Choroid plexus epithelial cell (primary cell): ENCODE data around the gene MIDN.

Experiments
- DNase-seq: peaks from one replicate; pipeline ENCODE4 v3.0.0-alpha.2; 2010; ENCODE audit warnings: low read depth
- H3K4me3 ChIP-seq: 2 replicates; pipeline ENCODE4 v1.5.1; 2011; ENCODE audit warnings: low read depth, mild to moderate bottlenecking, control low read depth, low read length, moderate library complexity
- CTCF ChIP-seq: conservative IDR thresholded peaks from 2 replicates; pipeline ENCODE4 v1.5.1; 2011; ENCODE audit warnings: low read depth, mild to moderate bottlenecking, control low read depth, inconsistent platforms, low read length, moderate library complexity

The MIDN gene

GRCh38 chr19:1263188-1263587 is 14.8 kb downstream of the MIDN start:
- H3K4me3 ChIP-seq, result no peak overlapping the region
- TF ChIP-seq CTCF, result no peak
- no peak for DNase-seq

- no peak for TF ChIP-seq CTCF
- DNase-seq, result peak; percentile 84
- H3K4me3 ChIP-seq, result no peak overlapping the region
These were observed 16.6 kb downstream of the MIDN start for GRCh38 chr19:1264801-1265614.

DNA sequence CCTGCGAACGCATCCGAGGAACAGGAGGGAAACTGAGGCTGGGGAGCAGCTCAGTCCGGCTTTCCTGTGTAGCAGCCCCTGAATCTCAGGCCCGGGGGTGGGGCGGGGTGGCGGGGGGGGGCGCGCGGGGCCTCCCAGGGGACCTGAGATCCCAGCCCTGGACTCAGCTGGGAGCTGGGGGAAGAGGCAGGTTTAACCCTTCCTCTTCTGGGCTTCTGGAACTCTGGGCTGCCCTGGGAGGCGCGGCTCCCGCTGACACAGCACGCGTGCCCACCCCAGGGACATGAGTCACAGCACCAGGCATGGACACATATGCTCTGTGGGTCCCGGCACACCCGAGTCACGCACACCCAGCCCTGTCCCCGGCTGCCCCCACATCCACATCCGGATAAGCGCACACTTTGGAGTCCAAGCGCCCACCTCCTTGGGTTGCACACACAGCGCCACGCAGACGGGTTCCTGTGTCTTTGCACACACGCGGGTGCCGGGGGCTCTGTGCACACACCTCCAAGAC is 17.3 kb downstream of the MIDN start:
- peak; percentile 35 for DNase-seq
- peak overlapping the region; percentile 56 for H3K4me3 ChIP-seq

GRCh38 chr19:1266129-1266915 is 17.9 kb downstream of the MIDN start:
- DNase-seq, result peak; percentile 80
- H3K4me3 ChIP-seq, result peak overlapping the region; percentile 56
- TF ChIP-seq CTCF, result no peak

More for the DNA sequence above, 17.3 kb downstream of the MIDN start:
- TF ChIP-seq CTCF, result no peak

- peak overlapping the region; percentile 56 for H3K4me3 ChIP-seq
- peak; percentile 54 for DNase-seq
- TF ChIP-seq CTCF, result peak; percentile 71
These were observed 18.6 kb downstream of the MIDN start for GRCh38 chr19:1266916-1267476.

GRCh38 chr19:1267477-1268225 is 19.3 kb downstream of the MIDN start:
- H3K4me3 ChIP-seq, result peak overlapping the region; percentile 17
- no peak for TF ChIP-seq CTCF
- DNase-seq, result peak; percentile 31
